Endodermal cell (in vitro differentiated cells): ENCODE measurements around the gene CNOT11. TPM values are rescaled to one million over a fixed set of nuclear protein-coding genes. Genes with fewer than 3 reads are reported as not detected.

Source experiments
- DNase-seq: peaks from one replicate; pipeline ENCODE4 v3.0.0-alpha.2; 2017
- H3K27ac ChIP-seq: 2 replicates; pipeline ENCODE4 v1.5.1; 2013; ENCODE audit warnings: mild to moderate bottlenecking, low read depth, low read length, moderate library complexity
- H3K27me3 ChIP-seq: 2 replicates; pipeline ENCODE4 v1.6.1; 2013; ENCODE audit warnings: mild to moderate bottlenecking, low read length, moderate library complexity; ENCODE audit not compliant: insufficient read depth, control insufficient read depth, poor library complexity, severe bottlenecking
- H3K36me3 ChIP-seq: 2 replicates; pipeline ENCODE4 v1.7.0; 2013; ENCODE audit warnings: mild to moderate bottlenecking, low read length, moderate library complexity; ENCODE audit not compliant: control insufficient read depth, insufficient read depth
- H3K4me1 ChIP-seq: one replicate; pipeline ENCODE4 v1.7.0; 2013; ENCODE audit warnings: low read length; ENCODE audit not compliant: control insufficient read depth, insufficient read depth
- H3K4me3 ChIP-seq: 2 replicates; pipeline ENCODE4 v1.5.1; 2013; ENCODE audit warnings: mild to moderate bottlenecking, low read length, moderate library complexity
- H3K9ac ChIP-seq: 2 replicates; pipeline ENCODE4 v1.6.1; 2013; ENCODE audit warnings: mild to moderate bottlenecking, low read length, moderate library complexity; ENCODE audit not compliant: poor library complexity, severe bottlenecking; ENCODE audit errors: extremely low read depth
- H3K9me3 ChIP-seq: 2 replicates; pipeline ENCODE4 v1.6.1; 2013; ENCODE audit warnings: mild to moderate bottlenecking, low read length, moderate library complexity; ENCODE audit not compliant: control insufficient read depth
- H3K27ac Mint-ChIP-seq: 2 replicates; pipeline ENCODE4 v1.8.0; 2020; ENCODE audit warnings: mixed read lengths
- H3K27me3 Mint-ChIP-seq: 2 replicates; pipeline ENCODE4 v1.8.0; 2021; ENCODE audit warnings: mild to moderate bottlenecking, mixed read lengths; ENCODE audit not compliant: insufficient read depth
- H3K36me3 Mint-ChIP-seq: 2 replicates; pipeline ENCODE4 v1.8.0; 2020; ENCODE audit warnings: low read depth, mixed read lengths
- H3K4me1 Mint-ChIP-seq: 2 replicates; pipeline ENCODE4 v1.8.0; 2020; ENCODE audit warnings: mixed read lengths
- H3K4me3 Mint-ChIP-seq: 2 replicates; pipeline ENCODE4 v1.8.0; 2020; ENCODE audit warnings: mild to moderate bottlenecking, moderate library complexity, mixed read lengths
- H3K9me3 Mint-ChIP-seq: 2 replicates; pipeline ENCODE4 v1.8.0; 2020; ENCODE audit warnings: mild to moderate bottlenecking, mixed read lengths
- CTCF ChIP-seq: fragments of 200-600 bp; sonication (generic); conservative IDR thresholded peaks from 2 replicates; pipeline ENCODE4 v1.5.0; 2021; ENCODE audit warnings: antibody characterized with exemption, mild to moderate bottlenecking
- WGBS, 2 experiments: methylation state at CpG; one replicate each; pipeline versions ENCODE4 v1.1.5 to v1.1.7; 2013; ENCODE audit warnings: missing lambda C conversion rate in 2 of 2, mixed read lengths in 1 of 2; ENCODE audit not compliant: insufficient coverage in 1 of 2, insufficient read length in 1 of 2; 5-methylcytosine and 5-hydroxymethylcytosine counted together
- total RNA-seq, 2 donors: library from RNA; stranded (reverse); fragmentation: NEBNext Ultra II Directional in 1 of 2; extraction: Animal tissue kit (Norgen Biotek cat#: 25700) in 1 of 2; gene quantifications; 2 replicates in 1 of 2; 3 replicates in 1 of 2; pipeline ENCODE4 v1.2.1, GENCODE V29; 2021

CNOT11 gene
- total RNA-seq, 2 donors from 2014 or later: 46.1 to 49.3 TPM

DNA sequence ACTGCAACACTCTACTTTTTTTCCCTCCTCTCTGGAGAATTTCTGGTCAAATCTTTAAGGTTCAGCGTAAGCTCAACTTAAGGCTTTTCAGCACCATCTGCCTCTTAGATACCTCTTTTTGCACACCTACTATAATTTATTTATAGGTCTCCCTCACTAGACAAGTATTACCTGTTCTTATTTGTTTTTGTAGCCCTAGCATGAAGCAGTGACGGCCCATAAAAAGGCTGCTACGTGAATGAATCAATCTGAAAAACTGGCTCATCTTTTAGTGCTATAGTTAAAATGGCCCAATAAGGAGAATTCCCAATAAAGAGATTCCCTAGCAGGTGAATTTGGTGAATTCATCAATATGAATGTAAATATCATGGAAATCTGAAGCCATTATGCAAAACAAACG, 49.3 kb downstream of the CNOT11 start:
- no peak overlapping the region for H3K4me3 Mint-ChIP-seq
- DNase-seq: no peak
- TF ChIP-seq CTCF: no peak
- no peaks in the 10 kb centered on the region for H3K9me3 ChIP-seq
- H3K4me1 Mint-ChIP-seq: peaks cover 31% of the 10 kb centered on the region
- no peak overlapping the region for H3K4me3 ChIP-seq
- H3K9ac ChIP-seq: no peak overlapping the region
- H3K36me3 ChIP-seq: no peaks in the 10 kb centered on the region
- H3K9me3 Mint-ChIP-seq: no peaks in the 10 kb centered on the region
- H3K4me1 ChIP-seq: peaks cover 12% of the 10 kb centered on the region
- no peaks in the 10 kb centered on the region for H3K27me3 Mint-ChIP-seq
- no peak overlapping the region for H3K27ac ChIP-seq
- H3K36me3 Mint-ChIP-seq: peaks cover 17% of the 10 kb centered on the region
- H3K27me3 ChIP-seq: no peaks in the 10 kb centered on the region
- H3K27ac Mint-ChIP-seq: no peak overlapping the region
- WGBS, 2 experiments: 84 to 88% methylated on average over 3 to 4 of the region's 4 CpGs

DNA sequence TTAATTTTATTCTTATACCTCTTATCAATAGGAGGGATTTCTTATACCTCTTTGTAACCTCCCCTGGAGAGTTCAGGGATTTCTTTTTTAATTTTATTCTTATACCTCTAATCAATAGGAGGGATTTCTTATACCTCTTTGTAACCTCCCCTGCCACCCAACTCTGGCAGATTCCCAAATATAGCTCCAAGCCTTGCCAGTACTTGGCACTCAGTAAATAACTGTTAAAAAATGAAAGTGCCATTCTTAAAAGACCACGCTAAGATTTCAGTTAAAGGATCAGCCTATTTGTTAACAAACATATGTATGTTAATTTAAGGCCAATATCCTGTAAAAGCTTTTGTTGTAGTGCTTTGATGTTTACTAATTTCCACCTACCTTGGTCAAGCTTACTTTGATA, 51.0 kb downstream of the CNOT11 start:
- Mint-ChIP-seq H3K4me3 (no peak overlapping the region), H3K36me3 (peaks cover 13% of the 10 kb centered on the region), H3K27me3 (peaks cover 3% of the 10 kb centered on the region), H3K9me3 (no peaks in the 10 kb centered on the region), H3K27ac (no peak overlapping the region), H3K4me1 (peaks cover 35% of the 10 kb centered on the region)
- Histone ChIP-seq H3K27me3 (no peaks in the 10 kb centered on the region), H3K9ac (no peak overlapping the region), H3K4me3 (no peak overlapping the region), H3K27ac (no peak overlapping the region), H3K9me3 (no peaks in the 10 kb centered on the region), H3K4me1 (peaks cover 12% of the 10 kb centered on the region), H3K36me3 (no peaks in the 10 kb centered on the region)
- no peak for TF ChIP-seq CTCF
- DNase-seq: no peak
- WGBS, 2 experiments: 100% methylated on average over 1 of the region's 1 CpG; no CpG with 5 or more reads in 1 of the 2 experiments

GRCh38 chr2:101305035-101305434, 52.3 kb downstream of the CNOT11 start:
- no peak overlapping the region for H3K4me3 Mint-ChIP-seq
- WGBS, 2 experiments: 89 to 100% methylated on average over 1 to 4 of the region's 4 CpGs
- no peak overlapping the region for H3K27ac Mint-ChIP-seq
- no peak for DNase-seq
- no peak overlapping the region for H3K4me3 ChIP-seq
- no peaks in the 10 kb centered on the region for H3K27me3 ChIP-seq
- no peaks in the 10 kb centered on the region for H3K36me3 ChIP-seq
- peaks cover 13% of the 10 kb centered on the region for H3K36me3 Mint-ChIP-seq
- no peaks in the 10 kb centered on the region for H3K9me3 Mint-ChIP-seq
- H3K4me1 ChIP-seq: peaks cover 12% of the 10 kb centered on the region
- no peak overlapping the region for H3K27ac ChIP-seq
- no peak for TF ChIP-seq CTCF
- H3K9me3 ChIP-seq: no peaks in the 10 kb centered on the region
- peaks cover 5% of the 10 kb centered on the region for H3K27me3 Mint-ChIP-seq
- no peak overlapping the region for H3K9ac ChIP-seq
- peaks cover 31% of the 10 kb centered on the region for H3K4me1 Mint-ChIP-seq
